ENCODE results near the gene PACRGL.
"Not testable (repeated sequence)": the region's sequence is repeated elsewhere in the genome, so short reads cannot be mapped to it uniquely, and the experiment has no call there.

DNA sequence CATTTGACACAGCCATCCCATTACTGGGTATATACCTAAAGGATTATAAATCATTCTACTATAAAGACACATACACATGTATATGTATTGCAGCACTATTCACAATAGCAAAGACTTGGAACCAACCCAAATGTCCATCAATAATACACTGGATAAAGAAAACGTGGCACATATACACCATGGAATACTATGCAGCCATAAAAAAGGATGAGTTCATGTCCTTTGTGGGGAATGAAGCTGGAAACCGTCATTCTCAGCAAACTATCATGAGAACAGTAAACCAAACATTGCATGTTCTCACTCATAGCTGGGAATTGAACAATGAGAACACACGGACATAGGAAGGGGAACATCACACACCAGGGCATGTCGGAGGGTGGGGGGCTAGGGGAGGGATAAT is 45.7 kb downstream of the PACRGL start:
- TF ChIP-seq TAF1 (IDR thresholded peaks at IDR 0.05; ENCODE audit: borderline replicate concordance, low read depth, low read length); CHD2 (IDR thresholded peaks at IDR 0.05; ENCODE audit: low read length, partially characterized antibody): not testable (repeated sequence)
